BE2C (cell line): ENCODE data around the gene CHID1. TPM values are rescaled to one million over a fixed set of nuclear protein-coding genes. Genes with fewer than 3 reads are reported as not detected.

Experiments used
- DNase-seq: peaks from one replicate; pipeline ENCODE4 v3.0.0-alpha.2; 2020
- H3K27me3 ChIP-seq: fragments of 250-450 bp; sonication (Bioruptor Pico); 2 replicates; pipeline ENCODE4 v1.5.1; 2020; ENCODE audit warnings: mild to moderate bottlenecking
- H3K36me3 ChIP-seq: fragments of 250-450 bp; sonication (Bioruptor Pico); 2 replicates; pipeline ENCODE4 v1.5.1; 2020; ENCODE audit warnings: mild to moderate bottlenecking
- H3K4me1 ChIP-seq: fragments of 250-450 bp; sonication (Bioruptor Pico); 2 replicates; pipeline ENCODE4 v1.5.1; 2020
- H3K4me3 ChIP-seq: 2 replicates; pipeline ENCODE4 v1.5.1; 2011; ENCODE audit warnings: low read depth, low read length
- H3K9me3 ChIP-seq: fragments of 250-450 bp; sonication (Bioruptor Pico); 2 replicates; pipeline ENCODE4 v1.5.1; 2020
- CTCF ChIP-seq: IDR thresholded peaks from 2 replicates; pipeline ENCODE4 v1.5.1; 2012; ENCODE audit warnings: mild to moderate bottlenecking, low read depth, low read length
- polyA plus RNA-seq: library from polyadenylated mRNA; unstranded; fragments of >200 nt; gene quantifications from one replicate; pipeline ENCODE4 v1.2.1, GENCODE V29; 2012; ENCODE audit warnings: low read depth, missing spikeins; ENCODE audit not compliant: insufficient read length, insufficient read depth

CHID1 gene
- polyA plus RNA-seq = 127 TPM

GRCh38 chr11:910589-911030, at the start of gene CHID1:
Gene CHID1 (minus strand): TSS chr11:910810. CDS start chr11:904816, 5,994 bp downstream.
- no peak for TF ChIP-seq CTCF
- no peaks in the 10 kb centered on the region for H3K4me1 ChIP-seq
- H3K36me3 ChIP-seq = no peaks in the 10 kb centered on the region
- H3K4me3 ChIP-seq = peak within 1 kb of the TSS; percentile 64
- peak; percentile 83 for DNase-seq
- H3K9me3 ChIP-seq = no peaks in the 10 kb centered on the region
- H3K27me3 ChIP-seq = no peaks in the 10 kb centered on the region

DNA sequence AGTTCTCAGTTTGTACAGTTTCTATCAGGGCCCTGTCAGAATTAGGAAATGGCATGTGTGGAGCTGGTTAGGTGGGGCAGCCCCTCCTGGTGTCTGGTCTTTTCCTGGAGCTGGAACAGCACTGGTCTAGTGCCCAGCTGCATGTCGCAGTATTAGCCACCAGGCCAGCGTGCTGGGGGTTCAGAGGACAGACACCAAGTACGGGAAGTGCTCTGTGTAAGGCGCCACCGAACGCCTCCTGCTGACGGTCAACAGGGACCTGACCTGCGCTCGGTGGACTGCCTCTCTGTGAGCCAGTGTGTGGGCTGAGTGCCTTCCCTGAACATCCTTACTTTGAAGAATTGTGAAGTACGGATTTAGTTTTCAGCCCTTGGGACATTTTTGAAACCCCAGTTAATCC, 49.0 kb upstream of the CHID1 start:
- no peak for TF ChIP-seq CTCF
- peaks cover 12% of the 10 kb centered on the region for H3K36me3 ChIP-seq
- no peaks in the 10 kb centered on the region for H3K27me3 ChIP-seq
- no peak overlapping the region for H3K4me3 ChIP-seq
- no peaks in the 10 kb centered on the region for H3K9me3 ChIP-seq
- H3K4me1 ChIP-seq = no peaks in the 10 kb centered on the region
- DNase-seq = no peak

DNA sequence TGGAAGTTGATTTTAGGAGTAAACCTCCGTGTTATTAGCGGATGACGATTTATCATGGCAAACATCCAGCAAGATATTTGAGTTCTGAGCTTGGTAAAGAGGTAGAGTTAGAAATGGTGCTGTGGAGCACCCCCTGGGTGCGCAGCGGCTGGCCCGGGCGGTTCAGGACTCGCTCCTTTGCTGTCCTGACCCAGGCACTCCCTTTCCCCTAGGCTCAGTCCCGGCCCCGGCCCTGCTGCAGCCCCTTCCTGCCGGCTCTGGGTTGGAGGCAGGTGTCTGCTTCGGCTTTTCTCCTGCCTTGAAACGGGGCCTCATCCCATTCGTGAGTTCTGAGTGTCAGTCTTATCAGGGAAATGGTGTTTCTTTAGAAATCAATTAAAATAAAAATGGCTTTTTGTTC, 48.4 kb upstream of the CHID1 start:
- no peak for DNase-seq
- no peak for TF ChIP-seq CTCF
- no peaks in the 10 kb centered on the region for H3K27me3 ChIP-seq
- H3K4me3 ChIP-seq = no peak overlapping the region
- H3K4me1 ChIP-seq = no peaks in the 10 kb centered on the region
- no peaks in the 10 kb centered on the region for H3K9me3 ChIP-seq
- H3K36me3 ChIP-seq = peaks cover 10% of the 10 kb centered on the region

DNA sequence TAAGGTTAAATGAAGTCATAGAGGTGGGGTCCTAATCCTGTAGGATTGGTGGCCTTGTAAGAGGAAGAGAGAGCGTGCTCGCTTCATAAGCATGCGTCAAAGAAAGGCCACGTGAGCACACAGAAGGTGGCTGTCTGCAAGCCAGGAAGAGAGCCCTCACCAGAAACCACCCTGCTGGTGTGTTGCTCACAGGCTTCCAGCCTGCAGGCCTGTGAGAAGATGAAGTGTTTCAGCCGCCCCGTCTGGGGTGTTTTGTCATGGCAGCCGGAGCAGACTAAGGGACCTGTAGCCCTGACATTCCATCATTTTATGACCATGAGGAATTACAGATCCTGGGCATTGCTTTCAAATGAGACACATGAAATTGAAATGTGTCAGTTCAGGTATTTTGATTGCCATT, 47.5 kb upstream of the CHID1 start:
- Histone ChIP-seq H3K9me3 (no peaks in the 10 kb centered on the region), H3K4me3 (no peak overlapping the region), H3K4me1 (no peaks in the 10 kb centered on the region), H3K36me3 (peaks cover 3% of the 10 kb centered on the region), H3K27me3 (no peaks in the 10 kb centered on the region)
- no peak for DNase-seq
- no peak for TF ChIP-seq CTCF

DNA sequence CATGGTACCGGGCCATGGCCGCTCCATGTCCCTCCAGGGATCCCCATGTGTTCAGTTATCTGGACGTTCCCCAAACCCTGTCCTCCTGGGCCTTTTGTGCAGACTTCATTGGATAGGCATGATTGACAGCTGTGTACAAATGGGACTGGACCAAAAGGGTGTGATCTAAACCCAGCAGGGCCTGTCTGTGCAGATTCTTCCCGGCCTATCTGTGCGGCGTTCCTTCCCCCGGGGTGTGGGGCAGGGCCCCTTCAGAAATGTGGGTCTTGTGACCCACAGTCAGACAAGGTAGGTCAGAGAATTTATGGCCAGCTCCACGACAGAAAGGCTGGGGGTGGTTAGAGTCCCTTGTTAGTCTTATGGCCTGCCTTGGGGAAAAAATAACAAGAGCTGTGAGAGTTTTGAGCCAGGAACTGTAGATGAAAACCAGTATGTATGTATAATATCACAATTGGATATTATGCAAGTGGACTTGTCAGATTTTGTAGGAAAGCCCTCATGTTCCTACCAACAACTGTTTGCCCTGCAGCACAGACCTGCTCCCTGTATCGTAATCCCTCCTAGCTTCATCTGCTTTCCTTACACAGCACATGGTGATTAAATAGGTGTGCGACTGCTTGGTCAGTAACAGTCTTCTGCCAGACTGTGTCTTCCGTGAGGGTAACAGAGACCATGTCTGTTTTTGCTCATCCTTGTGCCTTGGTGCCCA, 46.8 kb upstream of the CHID1 start:
- H3K27me3 ChIP-seq = no peaks in the 10 kb centered on the region
- no peaks in the 10 kb centered on the region for H3K9me3 ChIP-seq
- H3K36me3 ChIP-seq = peaks cover 3% of the 10 kb centered on the region; the same call in 1 of the 2 replicates
- no peak for DNase-seq
- H3K4me1 ChIP-seq = no peaks in the 10 kb centered on the region
- no peak overlapping the region for H3K4me3 ChIP-seq
- TF ChIP-seq CTCF = no peak

GRCh38 chr11:955154-956063, 44.8 kb upstream of the CHID1 start:
- Histone ChIP-seq H3K4me1 (no peaks in the 10 kb centered on the region), H3K36me3 (no peaks in the 10 kb centered on the region), H3K9me3 (no peaks in the 10 kb centered on the region), H3K27me3 (no peaks in the 10 kb centered on the region), H3K4me3 (no peak overlapping the region)
- no peak for DNase-seq
- no peak for TF ChIP-seq CTCF
